Suppressor macrophage (primary cell): ENCODE results near the gene ADGRG1.

ENCODE experiments used
- DNase-seq, 4 experiments: peaks; one replicate each; pipeline ENCODE4 v3.0.0-alpha.2; 2020 to 2022

ADGRG1 gene

DNA sequence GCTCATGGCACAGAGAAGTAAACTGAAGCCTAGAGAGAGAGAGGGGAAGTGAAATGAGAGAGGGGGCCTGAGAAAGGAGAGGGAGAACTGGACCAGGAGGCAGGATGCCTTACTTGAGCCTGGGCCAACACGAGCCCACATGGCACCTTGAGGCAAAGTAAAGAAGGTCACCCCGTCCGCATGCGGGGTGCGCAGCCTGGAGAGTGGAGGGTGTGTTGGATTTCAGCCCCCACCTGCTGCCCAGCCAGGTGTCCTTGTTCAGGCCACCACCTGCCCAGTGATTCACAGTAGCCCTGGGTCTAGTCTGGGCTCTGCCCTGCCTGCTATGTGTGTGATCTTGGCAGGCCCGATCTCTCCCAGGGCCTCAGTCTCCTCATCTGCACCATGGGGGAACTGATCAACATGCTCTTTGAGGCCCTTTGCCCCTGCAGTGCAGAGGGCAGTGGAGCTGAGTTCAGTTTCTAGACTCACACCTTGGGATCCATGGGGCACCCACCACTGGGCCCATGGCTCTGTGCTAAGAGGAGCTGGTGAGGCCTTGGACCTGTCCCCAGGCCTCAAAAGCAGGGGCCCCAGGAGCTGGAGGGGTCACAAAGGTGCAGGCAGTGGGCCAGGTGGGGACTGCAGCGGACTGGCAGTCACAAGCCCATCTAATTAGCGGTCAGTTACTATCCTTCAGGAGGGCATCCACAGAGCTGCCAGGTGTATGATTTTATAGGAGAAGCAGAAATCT, 56.4 kb downstream of the ADGRG1 start:
- DNase-seq, result no peak

DNA sequence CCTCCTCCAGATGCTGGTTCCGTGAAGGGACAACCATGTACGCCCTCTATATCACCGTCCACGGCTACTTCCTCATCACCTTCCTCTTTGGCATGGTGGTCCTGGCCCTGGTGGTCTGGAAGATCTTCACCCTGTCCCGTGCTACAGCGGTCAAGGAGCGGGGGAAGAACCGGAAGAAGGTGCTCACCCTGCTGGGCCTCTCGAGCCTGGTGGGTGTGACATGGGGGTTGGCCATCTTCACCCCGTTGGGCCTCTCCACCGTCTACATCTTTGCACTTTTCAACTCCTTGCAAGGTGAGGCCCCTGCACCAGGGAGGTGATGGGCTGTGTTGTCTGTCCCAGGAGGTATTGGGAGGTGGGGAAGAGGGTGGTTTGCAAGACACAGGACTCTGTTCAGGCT, 57.2 kb downstream of the ADGRG1 start:
- DNase-seq, result no peak

DNA sequence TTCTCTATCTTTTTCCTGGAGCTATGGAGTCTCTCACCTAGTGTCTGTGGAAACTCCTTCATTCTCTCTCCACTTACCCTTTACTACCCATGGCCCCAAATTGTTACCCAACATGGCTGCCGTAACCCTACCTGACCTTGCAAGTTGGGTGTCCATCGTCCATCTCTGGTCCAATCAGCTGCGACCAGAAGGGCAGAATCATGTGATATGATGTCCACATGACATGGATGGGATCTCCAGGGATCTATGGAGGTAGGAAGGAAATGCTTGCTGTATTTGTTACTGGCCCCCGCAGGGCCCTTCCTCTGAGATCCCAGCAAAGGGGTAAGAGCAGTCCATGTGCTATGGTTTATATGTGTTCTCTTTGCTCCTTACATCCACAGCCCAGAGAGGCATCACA, 58.1 kb downstream of the ADGRG1 start:
- DNase-seq, result no peak

DNA sequence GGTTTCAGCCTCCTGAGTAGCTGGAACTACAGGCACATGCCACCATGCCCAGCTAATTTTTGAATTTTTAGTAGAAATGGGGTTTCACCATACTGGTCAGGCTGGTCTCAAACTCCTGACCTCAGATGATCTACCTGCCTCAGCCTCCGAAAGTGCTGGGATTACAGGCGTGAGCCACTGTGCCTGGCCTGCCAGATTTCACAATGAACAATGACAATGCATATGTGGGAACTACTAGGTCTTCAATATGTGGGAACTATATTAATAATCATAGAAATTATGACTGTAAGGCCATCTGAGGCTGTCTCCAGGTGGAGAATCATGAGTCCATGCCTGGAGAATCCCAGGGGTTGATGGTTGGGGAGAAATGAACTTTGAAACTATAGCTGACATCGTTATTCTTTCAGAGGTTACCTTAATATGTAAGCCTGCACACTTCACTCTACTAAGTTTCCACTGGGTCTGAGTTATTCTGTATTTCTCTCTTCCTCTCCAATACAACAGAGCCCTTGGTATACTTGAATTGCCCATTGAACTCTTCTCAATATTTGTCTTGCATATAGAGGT, 59.0 kb downstream of the ADGRG1 start:
- DNase-seq, result peak in 1 of 4 experiments; percentile 17

DNA sequence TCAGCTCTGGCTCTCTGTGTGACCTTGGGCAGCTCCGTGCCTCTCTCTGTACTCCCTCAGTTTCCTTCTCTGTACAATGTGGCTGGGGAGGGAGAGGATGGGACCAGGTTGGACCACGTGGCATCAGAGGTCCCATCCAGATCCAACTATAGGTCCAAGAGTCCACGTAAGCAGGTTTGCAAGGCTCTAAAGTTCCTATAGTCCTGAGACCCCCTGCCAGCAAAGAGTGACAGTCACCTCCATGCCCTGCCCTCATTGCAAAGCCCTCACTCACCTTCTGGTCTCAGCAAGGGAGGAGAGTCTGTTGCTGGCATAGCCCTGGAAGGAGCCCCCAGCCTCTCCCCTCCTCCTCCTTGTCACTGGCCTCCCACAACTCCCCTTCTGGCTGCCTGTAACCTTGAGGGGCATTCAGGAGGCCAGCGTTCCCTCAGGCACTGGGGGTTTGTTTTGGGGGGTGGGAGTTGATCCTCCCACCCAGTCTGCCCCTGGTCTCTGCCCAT, 60.1 kb downstream of the ADGRG1 start:
- no peak for DNase-seq

DNA sequence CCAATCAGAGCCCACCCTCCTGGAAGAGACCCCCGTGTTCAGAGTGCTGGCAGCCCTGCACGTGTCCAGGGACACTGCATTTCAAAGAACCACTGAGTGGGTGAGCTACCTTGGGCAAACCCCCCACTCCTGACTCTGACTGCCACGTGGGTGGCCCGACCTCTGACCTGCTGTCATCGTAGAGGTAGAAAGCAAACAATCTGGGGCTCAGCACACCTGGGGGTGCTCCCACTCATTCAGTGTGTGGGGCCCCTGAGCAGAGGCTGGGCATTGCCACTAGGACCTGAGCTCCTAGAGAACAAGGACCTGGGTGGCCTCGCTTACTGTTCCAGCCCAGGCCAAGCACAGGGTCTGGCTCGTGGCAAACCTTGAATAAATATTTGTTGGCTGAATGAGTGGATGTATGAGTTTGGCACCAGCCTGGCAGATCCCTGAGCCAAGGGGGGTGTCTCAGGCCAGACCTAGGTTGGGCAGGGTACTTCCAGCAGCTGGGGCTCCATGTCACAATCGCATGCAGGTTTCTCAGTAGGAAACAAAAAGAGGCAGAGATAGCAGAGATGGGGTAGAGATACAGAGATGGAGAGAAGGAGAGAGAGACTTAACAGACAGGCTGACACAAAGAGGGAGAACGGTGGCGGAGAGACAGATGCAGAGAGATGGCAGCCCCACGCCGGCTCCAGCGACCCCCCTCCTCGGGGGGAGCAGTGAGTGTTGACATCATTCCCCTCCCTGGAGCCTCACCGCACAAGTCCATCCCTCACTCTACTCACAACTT, 60.7 kb downstream of the ADGRG1 start:
- no peak for DNase-seq

DNA sequence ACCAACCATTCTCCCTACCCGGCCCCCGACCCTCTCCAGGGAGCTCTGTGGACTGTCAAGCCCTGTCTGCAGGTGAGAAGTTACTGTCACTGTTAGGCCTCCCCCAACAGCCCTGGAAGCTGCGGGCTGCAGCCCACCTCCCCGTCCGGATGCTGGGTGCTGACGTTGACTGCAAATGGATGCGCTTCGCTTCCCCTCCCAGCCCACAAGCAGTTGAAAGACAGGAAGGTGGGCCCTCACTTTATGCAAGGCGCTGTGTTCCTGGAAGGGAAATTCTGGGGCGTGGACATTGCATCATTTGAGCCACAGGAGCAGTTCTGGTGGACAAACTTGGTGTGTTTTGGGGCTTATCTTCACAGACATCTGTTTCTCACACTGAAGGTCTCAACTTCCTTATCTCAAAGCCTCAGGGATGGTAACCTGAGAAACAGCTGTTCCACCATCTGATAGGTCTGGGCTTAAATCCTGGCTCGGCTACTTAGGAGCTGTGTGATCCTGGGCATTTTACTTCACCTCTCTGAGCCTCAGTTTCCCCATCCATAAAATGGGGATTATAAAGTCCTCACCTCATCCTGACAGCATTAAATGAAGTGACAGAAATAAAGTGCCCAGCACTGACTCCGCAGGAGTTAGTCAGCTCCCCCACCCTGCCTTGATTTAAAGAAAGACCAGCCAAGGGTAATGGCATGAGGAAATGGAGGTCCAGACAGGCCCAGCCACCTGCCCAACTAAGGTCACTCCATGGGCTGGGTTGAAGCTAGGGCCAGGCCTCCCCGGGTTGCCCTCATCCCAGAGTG, 61.5 kb downstream of the ADGRG1 start:
- peak; percentile 36 to 59 (median 46) for DNase-seq

DNA sequence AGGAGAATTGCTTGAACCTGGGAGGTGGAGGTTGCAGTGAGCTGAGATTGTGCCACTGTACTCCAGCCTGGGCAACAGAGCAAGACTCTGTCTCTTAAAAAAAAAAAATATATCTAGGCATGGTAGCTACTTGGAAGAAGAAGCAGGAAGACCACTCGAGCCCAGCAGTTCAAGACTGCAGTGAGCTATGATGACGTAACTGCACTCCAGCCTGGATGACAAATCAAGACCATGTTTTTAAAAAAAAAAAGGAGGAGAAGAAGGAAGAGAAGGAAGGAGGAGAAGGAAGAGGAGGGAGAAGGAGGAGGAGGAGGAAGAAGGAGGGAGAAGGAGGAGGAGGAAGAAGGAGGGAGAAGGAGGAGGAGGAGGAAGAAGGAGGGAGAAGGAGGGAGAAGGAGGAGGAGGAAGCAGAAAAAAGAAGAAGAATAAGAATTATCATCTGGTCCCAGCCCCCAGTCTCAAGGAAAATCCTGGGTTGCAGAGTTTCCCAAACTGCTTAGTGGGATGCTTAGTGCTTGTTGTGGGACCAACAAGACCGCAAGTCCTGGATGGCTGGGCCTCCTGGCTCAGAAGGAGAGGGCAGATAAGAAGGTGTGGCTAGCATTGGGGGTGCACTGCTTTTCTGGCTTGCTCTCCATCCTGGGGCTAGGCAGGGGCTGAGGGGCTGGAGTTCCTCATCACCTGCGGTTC, 62.5 kb downstream of the ADGRG1 start:
- DNase-seq, result peak in 3 of 4 experiments; percentile 24 to 34 (median 31)

DNA sequence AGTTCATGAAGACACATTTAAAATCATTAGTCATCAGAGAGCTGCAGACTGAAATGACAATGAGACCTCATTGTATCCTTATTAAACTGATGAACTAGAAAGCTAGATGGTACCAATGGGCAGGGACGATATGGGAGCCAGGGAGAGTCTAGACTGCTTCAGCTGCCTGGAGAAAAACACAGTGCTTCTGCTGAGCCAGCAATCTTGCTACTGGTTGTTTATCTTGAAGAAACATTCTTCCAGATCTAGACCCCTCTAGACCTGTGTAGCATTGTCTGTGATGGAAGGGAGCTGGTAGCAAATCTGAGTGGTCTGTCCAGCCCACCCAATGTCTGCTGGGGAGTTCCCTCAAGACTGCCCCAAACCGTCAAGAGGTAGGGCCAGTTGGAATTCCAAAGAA, 64.2 kb downstream of the ADGRG1 start:
- DNase-seq, result no peak

DNA sequence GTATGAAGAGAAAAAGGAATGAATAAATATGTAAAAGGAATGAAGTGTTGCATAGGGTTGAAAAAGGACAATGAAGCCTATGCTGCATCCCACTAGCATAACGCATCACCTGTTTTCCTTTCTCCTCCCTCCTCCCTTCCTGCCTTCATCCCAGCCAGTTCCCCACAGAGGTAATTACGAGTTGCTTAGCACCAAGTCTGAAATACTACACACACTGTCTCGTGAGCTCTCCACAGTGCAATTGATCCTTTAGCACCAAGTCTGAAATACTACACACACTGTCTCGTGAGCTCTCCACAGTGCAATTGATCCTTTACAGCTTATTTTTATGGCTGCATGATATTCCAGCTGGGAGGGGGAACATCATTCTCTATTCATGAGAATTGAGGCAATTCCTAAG, 65.1 kb downstream of the ADGRG1 start:
- no peak for DNase-seq

DNA sequence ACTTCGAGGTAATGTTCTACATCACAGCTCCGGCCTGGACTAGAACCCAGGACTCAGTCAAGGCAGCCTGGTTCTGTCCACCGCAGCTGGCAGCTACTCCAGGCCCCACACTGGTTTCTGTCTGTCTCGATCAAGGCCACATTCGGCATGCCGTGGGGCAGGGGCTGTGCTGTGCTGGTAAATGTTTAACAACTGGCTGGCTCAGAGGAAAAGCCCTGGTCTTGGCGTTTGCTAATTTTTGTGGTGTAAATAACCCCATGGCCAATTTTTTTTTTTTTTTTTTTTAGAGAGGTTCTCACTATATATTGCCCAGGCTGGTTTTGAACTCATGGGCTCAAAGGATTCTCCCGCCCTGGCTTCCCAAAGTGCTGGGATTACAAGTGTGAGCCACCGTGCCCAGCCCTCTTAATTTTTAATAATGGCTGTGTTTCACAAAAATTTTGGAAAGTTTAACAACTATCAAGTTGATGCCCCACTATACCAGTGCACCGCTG, 65.8 kb downstream of the ADGRG1 start:
- DNase-seq, result no peak

DNA sequence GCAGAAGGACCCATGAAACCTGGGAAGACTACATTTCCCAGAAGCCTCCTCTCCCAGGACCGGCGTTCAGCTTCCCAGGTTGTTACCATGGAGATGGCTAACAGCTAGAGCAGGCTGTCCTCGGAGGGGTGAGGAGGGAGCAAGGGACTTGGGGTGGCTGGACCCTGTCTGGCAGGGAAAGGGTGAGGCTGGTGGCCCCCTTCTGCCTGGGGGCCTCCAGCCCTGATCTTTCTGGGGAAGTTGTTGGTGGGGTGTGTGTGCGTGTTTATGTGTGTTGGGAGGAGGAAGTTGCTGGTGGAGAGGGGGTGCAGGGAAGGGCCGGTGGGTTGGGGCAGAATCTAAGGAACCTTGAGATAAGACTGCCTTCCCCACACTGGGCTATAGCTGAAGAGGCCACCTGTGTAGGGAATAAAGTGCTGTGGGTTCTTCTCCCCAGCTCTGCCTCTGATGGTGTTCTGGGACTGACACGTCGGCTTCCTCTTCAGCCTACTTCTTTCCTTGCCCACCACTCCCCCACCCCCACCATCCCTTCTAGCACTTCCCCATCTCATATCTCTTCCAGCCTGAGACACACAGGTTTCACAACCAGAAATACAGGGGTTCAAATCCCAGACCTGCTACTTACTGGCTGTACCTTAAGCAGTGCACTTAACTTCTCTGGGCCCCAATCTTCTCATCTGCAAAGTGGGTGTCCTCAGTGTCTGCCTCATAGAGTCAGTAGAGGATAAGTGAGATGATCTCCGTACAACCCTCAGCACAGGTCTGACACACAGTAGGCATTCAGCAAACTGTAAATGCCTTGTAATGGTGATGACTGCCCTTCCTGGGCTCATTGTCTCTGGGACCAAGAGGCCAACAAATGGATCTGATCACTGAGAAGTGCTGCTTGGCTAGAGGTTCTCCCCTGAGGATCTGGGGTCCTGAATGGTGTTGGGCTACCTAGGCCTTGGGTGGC, 66.6 kb downstream of the ADGRG1 start, which contains the start of gene DRC7:
DRC7 (plus strand) TSS at position 82 of the 955 bp plus-strand sequence. CDS start 3,144 bp downstream, outside the sequence.
- DNase-seq, result peak; percentile 61 to 86 (median 76)

DNA sequence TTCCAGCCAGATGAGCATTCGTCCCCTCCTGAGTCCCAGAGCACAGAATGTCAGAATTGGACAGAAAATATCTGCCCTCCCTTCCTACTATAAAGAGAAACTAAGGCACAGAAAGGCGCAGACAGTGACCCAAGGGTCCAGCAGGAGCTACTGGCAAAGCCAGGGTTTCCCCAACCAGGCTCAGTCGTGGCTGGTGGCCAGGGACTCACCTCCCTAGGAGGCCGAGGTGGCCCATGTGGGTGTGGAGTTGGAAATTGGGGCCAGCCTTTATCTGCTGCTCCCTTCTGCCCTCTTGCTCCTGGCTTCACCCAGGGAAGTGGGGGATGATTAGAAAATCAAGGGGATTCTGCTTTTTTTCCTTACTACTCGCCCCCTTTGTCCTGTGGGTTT, 67.2 kb downstream of the ADGRG1 start:
- no peak for DNase-seq

DNA sequence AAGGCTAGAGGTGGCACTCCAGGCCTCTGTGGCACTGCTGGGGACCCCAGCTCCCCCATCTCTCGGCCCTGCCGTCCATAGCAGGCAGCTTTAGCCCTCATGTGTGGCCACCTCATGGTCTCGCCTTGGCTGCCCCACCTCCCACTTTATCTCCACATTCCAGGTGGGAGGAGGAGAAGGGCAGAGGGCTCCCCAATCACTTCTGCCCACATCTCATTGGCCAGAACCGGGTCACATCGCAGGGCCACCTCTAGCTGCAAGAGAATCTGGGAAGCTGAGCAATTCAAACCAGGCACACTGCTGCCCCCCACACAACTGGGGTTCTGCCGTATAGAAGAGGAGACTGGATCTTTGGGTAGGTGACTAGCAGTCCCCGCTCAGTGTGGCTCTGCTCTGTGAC, 67.8 kb downstream of the ADGRG1 start:
- no peak for DNase-seq

DNA sequence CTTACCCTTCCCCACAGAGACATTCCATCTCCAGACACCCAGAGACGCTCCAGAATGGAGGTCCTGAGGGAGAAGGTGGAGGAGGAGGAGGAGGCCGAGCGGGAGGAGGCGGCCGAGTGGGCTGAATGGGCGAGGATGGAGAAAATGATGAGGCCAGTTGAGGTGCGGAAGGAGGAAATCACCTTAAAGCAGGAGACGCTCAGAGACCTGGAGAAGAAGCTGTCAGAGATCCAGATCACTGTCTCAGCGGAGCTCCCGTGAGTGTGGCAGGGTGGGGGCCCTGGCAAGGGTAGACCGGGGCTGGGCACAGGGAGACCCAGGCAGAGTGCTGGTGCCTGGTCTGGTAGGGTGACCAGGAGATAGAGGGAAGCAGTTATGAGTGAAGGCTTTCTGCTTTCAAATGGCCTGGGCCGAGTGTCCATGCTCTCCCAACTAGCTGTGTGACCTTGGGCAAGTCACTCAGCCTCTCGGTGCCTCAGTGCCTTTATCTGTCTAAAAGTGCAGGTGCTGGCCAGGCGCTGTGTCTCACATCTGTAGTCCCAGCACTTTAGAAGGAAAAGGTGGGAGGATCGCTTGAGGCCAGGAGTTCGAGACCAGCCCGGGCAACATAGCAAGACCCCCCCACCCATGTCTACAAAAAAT, 69.6 kb downstream of the ADGRG1 start:
- no peak for DNase-seq

DNA sequence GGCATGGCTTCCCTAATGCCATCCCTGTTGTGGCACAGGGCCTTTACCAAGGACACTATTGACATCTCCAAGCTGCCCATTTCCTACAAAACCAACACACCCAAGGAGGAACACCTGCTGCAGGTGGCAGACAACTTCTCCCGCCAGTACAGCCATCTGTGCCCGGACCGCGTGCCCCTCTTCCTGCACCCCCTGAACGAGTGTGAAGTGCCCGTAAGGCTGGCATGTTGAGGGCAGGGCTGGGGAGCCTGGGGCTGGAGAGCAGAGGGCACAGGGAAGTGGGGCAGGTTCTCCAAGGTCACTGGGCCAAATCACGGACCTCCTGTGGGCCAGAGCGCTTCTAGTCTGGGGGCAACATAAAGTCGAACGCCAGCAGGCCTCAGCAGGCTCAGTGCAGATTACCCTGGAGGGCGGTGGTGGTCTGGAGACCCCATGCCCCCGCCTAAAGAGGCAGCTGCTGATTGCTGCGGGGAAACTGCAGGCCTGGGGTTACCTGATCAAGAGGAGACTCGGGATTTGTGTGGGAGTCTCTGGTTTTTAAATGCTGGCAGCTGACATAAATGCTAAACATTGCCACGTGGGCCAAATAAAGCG, 70.5 kb downstream of the ADGRG1 start:
- DNase-seq, result no peak

DNA sequence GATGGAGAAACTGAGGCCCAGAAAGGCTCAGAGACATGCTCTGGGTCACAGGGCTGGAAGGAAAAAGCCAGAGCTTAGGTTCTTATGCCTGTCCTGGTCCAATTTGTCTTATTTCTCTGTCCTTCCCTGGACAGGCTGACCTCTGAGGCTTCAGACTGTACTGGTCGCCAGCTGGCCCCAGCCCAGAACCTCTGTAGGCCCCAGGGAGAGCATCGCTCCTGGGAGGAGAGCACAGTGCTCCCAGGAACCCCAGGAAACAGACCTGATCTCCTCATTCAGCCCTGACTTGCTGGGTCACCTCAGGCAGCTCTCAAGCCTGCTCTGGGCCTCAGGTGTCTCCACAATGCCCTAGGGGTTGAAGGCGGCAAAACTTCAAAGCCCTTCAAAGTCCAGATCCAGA, 71.1 kb downstream of the ADGRG1 start:
- DNase-seq, result no peak

DNA sequence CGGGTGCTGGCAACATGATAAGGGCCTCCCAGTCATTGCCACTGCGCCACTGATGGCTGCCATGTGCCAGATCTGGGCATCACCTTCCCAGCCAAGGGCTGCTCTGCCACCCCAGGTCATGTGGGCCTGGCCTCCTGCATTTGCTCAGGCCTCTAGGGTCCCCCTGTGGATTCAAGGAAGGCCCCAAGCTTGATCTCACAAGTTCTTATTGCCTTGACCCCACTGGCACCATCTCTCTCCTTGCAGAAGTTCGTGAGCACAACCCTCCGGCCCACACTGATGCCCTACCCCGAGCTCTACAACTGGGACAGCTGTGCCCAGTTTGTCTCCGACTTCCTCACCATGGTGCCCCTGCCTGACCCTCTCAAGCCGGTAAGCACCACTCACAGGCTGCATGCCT, 71.5 kb downstream of the ADGRG1 start:
- DNase-seq, result no peak

DNA sequence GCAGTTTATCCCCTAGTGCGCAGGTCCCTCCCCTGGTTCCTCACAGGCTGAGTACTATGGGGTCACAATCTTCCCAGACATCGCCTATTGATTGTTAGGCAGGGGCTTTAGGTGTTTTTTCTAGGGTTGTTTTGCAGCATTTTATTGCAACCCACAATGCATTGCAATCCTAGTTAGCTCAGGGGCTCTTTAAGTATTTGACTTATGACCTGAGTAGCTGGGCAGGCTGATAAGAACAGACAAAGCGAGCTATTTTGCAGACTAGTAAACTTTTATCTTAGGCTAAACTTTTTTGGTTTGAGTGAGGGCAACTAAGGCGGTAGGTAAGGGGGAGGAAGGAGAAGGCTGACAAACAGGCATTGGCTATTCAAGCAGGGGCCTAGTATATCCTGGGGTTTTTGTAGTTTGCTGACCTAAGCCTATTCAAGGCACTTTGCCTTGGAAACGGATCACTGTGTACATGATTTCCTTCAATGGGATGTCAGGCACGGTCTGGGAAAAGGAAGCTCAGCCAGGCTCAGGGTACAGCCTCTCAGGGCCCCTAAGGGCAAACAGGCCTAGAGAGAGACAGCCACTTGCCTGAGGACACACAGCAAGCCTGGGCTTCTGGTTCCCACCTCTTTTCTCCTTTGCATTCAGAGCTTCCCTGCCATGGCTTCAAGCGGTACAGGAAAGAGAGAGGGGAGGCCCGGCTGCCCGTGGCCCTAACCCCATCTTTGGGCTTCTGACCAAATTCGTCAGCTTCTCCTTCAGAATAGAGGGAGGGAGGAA, 72.5 kb downstream of the ADGRG1 start:
- no peak for DNase-seq
